Posterior cingulate gyrus (tissue), 11 donors: Measurements from ENCODE around the gene LRRC46.

ENCODE experiments used
- DNase-seq, 10 donors: peaks; one replicate each; pipeline versions ENCODE4 v3.0.0 to v3.0.0-alpha.2; 2020 to 2021; ENCODE audit warnings: mixed read lengths in 3 of 10
- intact Hi-C: fragments of 100-400 bp; cut with DNase I; formaldehyde crosslinking; loops from one replicate; pipeline ENCODE4 v1.15.1; 2023

The LRRC46 gene

GRCh38 chr17:47870056-47870455, 38.6 kb downstream of the LRRC46 start:
- intact Hi-C loops, result no loop called here
- no peak for DNase-seq

GRCh38 chr17:47871048-47871447, 39.6 kb downstream of the LRRC46 start:
- no peak for DNase-seq
- intact Hi-C loops, result no loop called here

GRCh38 chr17:47872019-47872650, 40.7 kb downstream of the LRRC46 start:
- intact Hi-C loops, result no loop called here
- DNase-seq, result no peak

DNA sequence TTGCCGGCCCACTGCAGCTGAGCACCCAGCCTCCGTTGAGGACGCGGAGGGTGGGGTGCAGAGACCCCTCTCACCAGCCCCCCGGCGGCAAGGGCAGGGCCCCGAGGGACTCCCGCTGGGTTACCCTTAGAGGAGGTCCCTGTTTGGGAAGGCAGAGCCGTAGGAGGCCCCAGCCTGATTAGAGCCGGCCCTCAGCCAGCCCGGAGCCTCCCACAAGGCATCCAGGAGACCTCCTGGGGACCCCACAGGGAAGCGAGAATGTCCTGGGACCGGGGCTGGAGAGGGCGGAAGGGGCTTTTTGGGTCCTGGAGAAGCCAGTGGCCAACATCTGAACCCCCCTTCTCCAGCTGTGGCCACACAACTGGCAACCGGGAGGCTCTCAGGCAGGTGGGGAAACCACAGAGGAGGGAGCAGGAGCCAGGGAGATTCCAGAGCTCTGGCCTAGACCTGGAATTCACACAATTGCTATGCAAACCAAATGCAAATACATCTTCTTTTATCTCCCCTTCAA, 41.2 kb downstream of the LRRC46 start:
- intact Hi-C loops, result no loop called here
- no peak for DNase-seq

GRCh38 chr17:47873200-47874090, 42.0 kb downstream of the LRRC46 start:
- DNase-seq, result no peak
- intact Hi-C loops, result no loop called here

DNA sequence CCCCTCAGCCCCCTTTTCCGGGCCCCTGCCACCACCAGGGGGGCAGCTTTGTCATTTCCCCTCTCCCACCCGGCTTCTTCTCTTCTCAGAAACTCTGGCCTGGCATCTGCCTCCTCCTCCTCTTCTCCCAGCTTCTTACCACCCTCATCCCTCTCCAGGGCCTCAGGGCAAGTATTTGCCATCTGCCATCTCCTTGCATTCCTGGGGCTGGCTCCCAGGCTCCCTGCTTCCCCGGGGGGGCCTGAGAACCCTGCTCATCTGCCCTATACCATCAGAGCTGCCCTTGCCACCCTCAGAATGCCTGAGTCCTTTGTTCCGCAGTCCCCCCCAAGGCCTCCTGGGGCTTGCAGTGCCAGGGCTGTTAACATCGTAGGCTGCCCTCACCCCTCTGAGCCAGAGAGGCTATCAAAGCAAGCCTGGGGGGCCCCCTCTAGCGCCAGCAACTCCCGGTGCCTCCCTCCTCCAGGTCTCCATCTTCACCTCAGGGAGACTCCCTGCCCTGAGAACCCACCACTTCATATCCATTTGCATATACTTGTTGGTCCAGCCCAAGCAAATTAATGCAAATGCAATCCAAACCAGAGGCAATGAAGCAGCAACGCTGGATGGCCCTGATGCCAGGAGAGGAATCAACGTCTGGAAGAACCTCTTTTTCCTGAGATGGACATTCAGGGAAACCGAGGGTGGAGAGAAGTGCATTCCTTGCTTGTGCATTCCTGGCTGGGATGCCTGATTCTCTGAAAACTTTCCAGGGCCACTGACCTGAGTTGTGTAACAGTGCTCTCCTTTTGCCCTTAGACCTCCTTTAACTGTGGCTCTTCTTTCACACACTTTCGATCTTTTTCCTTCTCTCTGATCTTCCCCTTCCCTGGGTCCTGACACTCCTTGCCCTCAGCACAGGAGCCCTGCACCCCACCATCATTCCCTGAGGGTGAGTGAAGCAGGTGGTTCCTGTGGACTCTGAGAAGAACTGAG, 43.8 kb downstream of the LRRC46 start:
- intact Hi-C loops, result no loop called here
- DNase-seq, result peak in 1 of 10 donors; percentile 25

DNA sequence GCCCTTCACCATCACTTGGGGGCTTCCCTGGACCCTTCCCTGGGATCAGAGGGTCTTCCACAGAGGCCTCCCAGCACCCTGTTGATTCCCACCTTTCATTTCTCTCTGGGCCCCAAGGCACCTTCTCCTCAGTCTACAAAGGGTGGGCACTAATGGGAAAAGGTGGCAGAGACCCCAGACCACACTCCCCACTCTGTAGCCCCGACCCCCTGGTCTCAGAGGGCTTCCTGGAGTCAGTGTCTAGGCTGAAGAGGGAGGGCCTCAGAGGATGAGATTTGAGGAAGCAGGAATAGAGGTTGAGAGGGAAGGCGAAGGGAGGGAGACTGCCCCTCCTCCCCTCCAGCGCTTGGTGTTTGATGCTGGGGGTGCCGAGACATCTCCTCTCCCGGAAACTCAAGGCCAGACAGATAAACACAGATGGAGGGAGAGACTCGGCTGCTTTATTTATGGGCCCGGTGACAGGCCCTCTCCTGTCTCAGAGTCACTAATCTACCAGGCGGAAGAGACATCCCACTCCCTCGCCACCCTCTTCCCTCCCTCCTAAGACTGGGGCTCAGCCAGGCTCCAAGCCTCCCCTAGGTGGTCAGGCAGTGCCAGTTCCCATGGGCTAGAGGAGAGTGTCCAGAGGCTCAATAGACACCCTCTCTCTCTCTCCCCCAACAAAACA, 46.0 kb downstream of the LRRC46 start:
- intact Hi-C loops, result no loop called here

GRCh38 chr17:47878203-47879027, 46.9 kb downstream of the LRRC46 start:
- DNase-seq, result peak in 1 of 10 donors; percentile 40
- intact Hi-C loops, result no loop called here

More for the DNA sequence above, 46.0 kb downstream of the LRRC46 start:
- peak in 1 of 10 donors; percentile 26 for DNase-seq

- intact Hi-C loops, result no loop called here
- DNase-seq, result peak in 1 of 10 donors; percentile 28
These were observed 47.6 kb downstream of the LRRC46 start for GRCh38 chr17:47879028-47879585.

- intact Hi-C loops, result no loop called here
- peak in 2 of 10 donors; percentile 62 to 64 for DNase-seq
These were observed 48.4 kb downstream of the LRRC46 start for GRCh38 chr17:47879776-47880454.

GRCh38 chr17:47882247-47882646, 50.8 kb downstream of the LRRC46 start:
- intact Hi-C loops, result no loop called here
- peak in 1 of 10 donors; percentile 19 for DNase-seq

GRCh38 chr17:47882695-47883588, 51.5 kb downstream of the LRRC46 start:
- DNase-seq, result peak in 2 of 10 donors; percentile 13 to 59
- intact Hi-C loops, result no loop called here

GRCh38 chr17:47883589-47884426, 52.3 kb downstream of the LRRC46 start:
- DNase-seq, result peak in 2 of 10 donors; percentile 26 to 58
- intact Hi-C loops, result no loop called here

- intact Hi-C loops, result no loop called here
- DNase-seq, result peak in 1 of 10 donors; percentile 70
These were observed 52.9 kb downstream of the LRRC46 start for GRCh38 chr17:47884427-47884740.

GRCh38 chr17:47884905-47885730, 53.6 kb downstream of the LRRC46 start:
- intact Hi-C loops, result no loop called here
- peak in 1 of 10 donors; percentile 56 for DNase-seq
